Measurements from ENCODE around the gene ZBTB45.
"Not testable (repeated sequence)": the region's sequence is repeated elsewhere in the genome, so short reads cannot be mapped to it uniquely, and the experiment has no call there.

Gene ZBTB45

GRCh38 chr19:58510084-58510862 lies 9.3 kb downstream of the ZBTB45 start:
- H3K9ac ChIP-seq (ENCODE audit: insufficient read length): no peak overlapping the region
- no peak for TF ChIP-seq POLR2AphosphoS5 (IDR thresholded peaks at IDR 0.05; ENCODE audit: borderline replicate concordance, low read depth, low read length)
- TF ChIP-seq EZH2 (IDR thresholded peaks at IDR 0.05): no peak
- TF ChIP-seq FOXP2 (optimal IDR thresholded peaks at IDR 0.05; ENCODE audit: control extremely low read depth, extremely low read length, insufficient read depth): no peak
- DNase-seq (ENCODE audit: low read depth, low spot score): no peak
- H3K36me3 ChIP-seq (ENCODE audit: insufficient read depth, low read length): no peaks in the 10 kb centered on the region
- no peaks in the 10 kb centered on the region for H3K9me3 ChIP-seq (ENCODE audit: low read depth, low read length)
- H3K27ac ChIP-seq: no peak overlapping the region
- no peak overlapping the region for H3K4me3 ChIP-seq

DNA sequence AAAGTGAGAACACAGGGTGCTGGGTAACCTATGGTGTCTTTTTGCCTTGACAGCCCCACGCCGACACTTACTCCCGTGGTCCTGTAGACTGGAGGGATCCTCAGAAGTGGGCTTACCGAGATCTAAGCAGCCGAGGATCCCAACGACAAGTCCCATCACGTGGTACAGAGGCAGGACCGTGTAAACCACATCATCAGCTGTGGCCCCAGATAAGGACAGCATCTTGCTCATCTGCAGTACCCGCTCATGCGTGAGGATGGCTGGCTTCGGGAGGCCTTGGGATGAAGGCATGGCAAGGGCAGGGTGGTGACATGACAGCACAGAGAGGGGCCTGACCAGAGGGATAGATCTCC lies 9.9 kb downstream of the ZBTB45 start:
- Histone ChIP-seq H3K36me3 (ENCODE audit: insufficient read depth, low read length) (no peaks in the 10 kb centered on the region), H3K27ac (no peak overlapping the region), H3K9ac (ENCODE audit: insufficient read length) (no peak overlapping the region), H3K9me3 (ENCODE audit: low read depth, low read length) (no peaks in the 10 kb centered on the region), H3K4me3 (no peak overlapping the region)
- DNase-seq (ENCODE audit: low read depth, low spot score): no peak
- no peak for TF ChIP-seq EZH2 (IDR thresholded peaks at IDR 0.05)
- TF ChIP-seq POLR2AphosphoS5 (IDR thresholded peaks at IDR 0.05; ENCODE audit: borderline replicate concordance, low read depth, low read length): no peak
- TF ChIP-seq FOXP2 (optimal IDR thresholded peaks at IDR 0.05; ENCODE audit: control extremely low read depth, extremely low read length, insufficient read depth): no peak

DNA sequence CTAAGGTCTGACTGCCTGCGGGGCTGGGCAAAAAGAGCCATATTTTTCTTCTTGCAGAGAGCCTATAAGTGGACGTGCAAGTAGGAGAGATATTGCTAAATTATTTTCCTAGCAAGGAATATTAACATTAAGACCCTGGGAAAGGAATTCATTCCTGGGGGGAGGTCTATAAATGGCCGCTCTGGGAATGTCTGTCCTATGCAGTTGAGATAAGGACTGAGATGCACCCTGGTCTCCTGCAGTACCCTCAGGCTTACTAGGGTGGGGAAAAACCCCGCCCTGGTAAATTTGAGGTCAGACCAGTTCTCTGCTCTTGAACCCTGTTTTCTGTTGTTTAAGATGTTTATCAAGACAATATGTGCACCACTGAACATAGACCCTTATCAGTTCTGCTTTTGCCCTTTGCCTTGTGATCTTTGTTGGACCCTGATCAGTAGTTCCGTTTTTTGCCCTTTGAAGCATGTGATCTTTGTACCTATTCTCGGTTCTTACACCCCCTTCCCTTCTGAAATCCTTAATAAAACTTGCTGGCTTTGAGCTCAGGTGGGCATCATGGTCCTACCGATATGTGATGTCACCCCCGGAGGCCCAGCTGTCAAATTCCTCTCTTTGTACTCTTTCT lies 11.9 kb downstream of the ZBTB45 start:
- H3K36me3 ChIP-seq (ENCODE audit: insufficient read depth, low read length); H3K9me3 ChIP-seq (ENCODE audit: low read depth, low read length); H3K4me3 ChIP-seq; H3K27ac ChIP-seq; DNase-seq (ENCODE audit: low read depth, low spot score); H3K9ac ChIP-seq (ENCODE audit: insufficient read length): not testable (repeated sequence)

- no peak for DNase-seq (ENCODE audit: low read depth, low spot score)
- Histone ChIP-seq H3K27ac (no peak overlapping the region), H3K9ac (ENCODE audit: insufficient read length) (no peak overlapping the region), H3K4me3 (no peak overlapping the region), H3K9me3 (ENCODE audit: low read depth, low read length) (no peaks in the 10 kb centered on the region), H3K36me3 (ENCODE audit: insufficient read depth, low read length) (no peaks in the 10 kb centered on the region)
- TF ChIP-seq FOXP2 (optimal IDR thresholded peaks at IDR 0.05; ENCODE audit: control extremely low read depth, extremely low read length, insufficient read depth): no peak
- peak; percentile 6; the same call in 1 of the 2 replicates for TF ChIP-seq POLR2AphosphoS5 (IDR thresholded peaks at IDR 0.05; ENCODE audit: borderline replicate concordance, low read depth, low read length)
- TF ChIP-seq EZH2 (IDR thresholded peaks at IDR 0.05): no peak
Measured at GRCh38 chr19:58500242-58500641, 19.4 kb downstream of the ZBTB45 start.

- H3K9me3 ChIP-seq (ENCODE audit: low read depth, low read length): no peaks in the 10 kb centered on the region
- H3K36me3 ChIP-seq (ENCODE audit: insufficient read depth, low read length): no peaks in the 10 kb centered on the region
- H3K9ac ChIP-seq (ENCODE audit: insufficient read length): peak overlapping the region; percentile 85
- peak overlapping the region; percentile 81 for H3K4me3 ChIP-seq
- peak; percentile 89 for DNase-seq (ENCODE audit: low read depth, low spot score)
- peak; percentile 70 for TF ChIP-seq POLR2AphosphoS5 (IDR thresholded peaks at IDR 0.05; ENCODE audit: borderline replicate concordance, low read depth, low read length)
- TF ChIP-seq FOXP2 (optimal IDR thresholded peaks at IDR 0.05; ENCODE audit: control extremely low read depth, extremely low read length, insufficient read depth): peak; percentile 95
- TF ChIP-seq EZH2 (IDR thresholded peaks at IDR 0.05): no peak
- H3K27ac ChIP-seq: peak overlapping the region; percentile 83
Measured at GRCh38 chr19:58499021-58499927, 20.3 kb downstream of the ZBTB45 start.

- no peaks in the 10 kb centered on the region for H3K36me3 ChIP-seq (ENCODE audit: insufficient read depth, low read length)
- H3K27ac ChIP-seq: no peak overlapping the region
- peak overlapping the region; percentile 81 for H3K4me3 ChIP-seq
- no peaks in the 10 kb centered on the region for H3K9me3 ChIP-seq (ENCODE audit: low read depth, low read length)
- DNase-seq (ENCODE audit: low read depth, low spot score): no peak
- TF ChIP-seq FOXP2 (optimal IDR thresholded peaks at IDR 0.05; ENCODE audit: control extremely low read depth, extremely low read length, insufficient read depth) (no peak), EZH2 (IDR thresholded peaks at IDR 0.05) (no peak), POLR2AphosphoS5 (IDR thresholded peaks at IDR 0.05; ENCODE audit: borderline replicate concordance, low read depth, low read length) (no peak)
- peak overlapping the region; percentile 79 for H3K9ac ChIP-seq (ENCODE audit: insufficient read length)
Measured at GRCh38 chr19:58498316-58499020, 21.1 kb downstream of the ZBTB45 start.

GRCh38 chr19:58497634-58498170 lies 21.9 kb downstream of the ZBTB45 start:
- Histone ChIP-seq H3K27ac (no peak overlapping the region), H3K36me3 (ENCODE audit: insufficient read depth, low read length) (no peaks in the 10 kb centered on the region), H3K9ac (ENCODE audit: insufficient read length) (peak overlapping the region; percentile 79), H3K9me3 (ENCODE audit: low read depth, low read length) (no peaks in the 10 kb centered on the region), H3K4me3 (peak overlapping the region; percentile 81)
- no peak for TF ChIP-seq POLR2AphosphoS5 (IDR thresholded peaks at IDR 0.05; ENCODE audit: borderline replicate concordance, low read depth, low read length)
- DNase-seq (ENCODE audit: low read depth, low spot score): no peak

DNA sequence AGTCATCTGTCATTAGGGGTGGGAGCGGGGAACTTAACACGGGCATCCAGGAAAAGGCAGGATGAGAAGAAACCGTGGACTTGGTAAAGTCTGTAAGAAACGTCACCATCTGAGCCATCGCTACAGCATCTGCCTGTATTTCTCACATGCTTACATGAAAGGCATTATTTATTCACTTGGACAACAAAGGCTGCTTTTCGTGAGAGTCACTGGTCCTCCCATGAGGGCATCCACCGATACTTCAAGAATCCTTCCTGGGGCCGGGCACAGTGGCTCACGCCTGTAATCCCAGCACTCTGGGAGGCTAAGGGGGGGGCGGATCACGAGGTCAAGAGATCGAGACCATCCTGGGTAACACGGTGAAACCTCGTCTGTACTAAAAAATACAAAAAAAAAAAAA lies 27.3 kb downstream of the ZBTB45 start:
- TF ChIP-seq POLR2AphosphoS5 (IDR thresholded peaks at IDR 0.05; ENCODE audit: borderline replicate concordance, low read depth, low read length): no peak
- TF ChIP-seq FOXP2 (optimal IDR thresholded peaks at IDR 0.05; ENCODE audit: control extremely low read depth, extremely low read length, insufficient read depth): no peak
- no peak for TF ChIP-seq EZH2 (IDR thresholded peaks at IDR 0.05)
- no peak for DNase-seq (ENCODE audit: low read depth, low spot score)
- Histone ChIP-seq H3K4me3 (no peak overlapping the region), H3K9me3 (ENCODE audit: low read depth, low read length) (no peaks in the 10 kb centered on the region), H3K27ac (no peak overlapping the region), H3K9ac (ENCODE audit: insufficient read length) (no peak overlapping the region), H3K36me3 (ENCODE audit: insufficient read depth, low read length) (no peaks in the 10 kb centered on the region)

Measured in SK-N-MC (cell line).